Muscle layer of duodenum (tissue), 2 donors: ENCODE data around the gene PHACTR3.
"Not testable (repeated sequence)": the region's sequence is repeated elsewhere in the genome, so short reads cannot be mapped to it uniquely, and the experiment has no call there.

Experiments
- H3K27ac ChIP-seq: one replicate; pipeline ENCODE4 v1.7.0; 2013; ENCODE audit warnings: mild to moderate bottlenecking, low read length
- H3K27me3 ChIP-seq: one replicate; pipeline ENCODE4 v1.7.0; 2013; ENCODE audit warnings: low read depth, mild to moderate bottlenecking, control low read depth, low read length
- H3K36me3 ChIP-seq, 2 donors: one replicate each; pipeline ENCODE4 v1.7.0; 2013; ENCODE audit warnings: low read length in 2 of 2, control low read depth in 1 of 2, mild to moderate bottlenecking in 1 of 2; ENCODE audit not compliant: insufficient read depth in 2 of 2, control insufficient read depth in 1 of 2
- H3K4me1 ChIP-seq, 2 donors: one replicate each; pipeline ENCODE4 v1.7.0; 2013; ENCODE audit warnings: low read length in 2 of 2, mild to moderate bottlenecking in 2 of 2, control low read depth in 1 of 2, moderate library complexity in 1 of 2; ENCODE audit not compliant: insufficient read depth in 2 of 2, control insufficient read depth in 1 of 2
- H3K4me3 ChIP-seq, 2 donors: one replicate each; pipeline ENCODE4 v1.7.0; 2013; ENCODE audit warnings: low read length in 2 of 2, low read depth in 1 of 2, mild to moderate bottlenecking in 1 of 2
- H3K9me3 ChIP-seq, 2 donors: one replicate each; pipeline ENCODE4 v1.7.0; 2013; ENCODE audit warnings: low read length in 2 of 2, control low read depth in 1 of 2, mild to moderate bottlenecking in 1 of 2; ENCODE audit not compliant: control insufficient read depth in 1 of 2
- donor health status: healthy.

The PHACTR3 gene

DNA sequence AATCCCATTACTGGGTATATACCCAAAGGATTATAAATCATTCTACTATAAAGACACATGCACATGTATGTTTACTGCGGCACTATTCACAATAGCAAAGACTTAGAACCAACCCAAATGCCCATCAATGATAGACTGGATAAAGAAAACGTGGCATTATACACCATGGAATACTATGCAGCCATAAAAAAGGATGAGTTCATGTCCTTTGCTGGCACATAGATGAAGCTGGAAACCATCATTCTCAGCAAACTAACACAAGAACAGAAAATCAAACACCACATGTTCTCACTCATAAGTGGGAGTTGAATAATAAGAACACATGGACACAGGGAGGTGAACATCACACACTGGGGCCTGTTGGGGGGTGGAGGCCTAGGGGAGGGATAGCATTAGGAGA, 285.7 kb downstream of the PHACTR3 start:
- H3K9me3 ChIP-seq, H3K4me3 ChIP-seq, H3K4me1 ChIP-seq, H3K36me3 ChIP-seq, H3K27ac ChIP-seq, H3K27me3 ChIP-seq: not testable (repeated sequence)

DNA sequence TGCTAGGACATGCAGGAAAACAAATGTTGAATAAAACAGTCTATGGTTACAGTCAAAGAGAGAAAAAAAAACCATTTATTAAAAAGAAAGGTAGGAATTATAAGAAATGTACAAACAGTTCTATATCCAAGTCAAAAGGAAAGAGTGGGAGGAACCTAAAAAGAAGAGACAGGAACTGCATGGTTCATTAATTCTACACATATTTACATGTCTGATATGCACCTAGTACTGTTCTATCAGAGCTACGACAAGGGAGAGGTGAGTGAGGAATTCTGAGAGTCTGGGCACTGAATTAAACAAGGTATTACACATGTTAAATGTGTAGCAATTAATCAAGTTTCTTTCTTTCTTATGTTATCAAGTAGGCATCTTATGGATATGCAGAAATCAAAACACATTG, 287.2 kb downstream of the PHACTR3 start:
- Histone ChIP-seq H3K4me3 (no peak overlapping the region), H3K27ac (no peak overlapping the region), H3K4me1 (no peaks in the 10 kb centered on the region), H3K9me3 (no peaks in the 10 kb centered on the region), H3K36me3 (no peaks in the 10 kb centered on the region), H3K27me3 (no peaks in the 10 kb centered on the region)

DNA sequence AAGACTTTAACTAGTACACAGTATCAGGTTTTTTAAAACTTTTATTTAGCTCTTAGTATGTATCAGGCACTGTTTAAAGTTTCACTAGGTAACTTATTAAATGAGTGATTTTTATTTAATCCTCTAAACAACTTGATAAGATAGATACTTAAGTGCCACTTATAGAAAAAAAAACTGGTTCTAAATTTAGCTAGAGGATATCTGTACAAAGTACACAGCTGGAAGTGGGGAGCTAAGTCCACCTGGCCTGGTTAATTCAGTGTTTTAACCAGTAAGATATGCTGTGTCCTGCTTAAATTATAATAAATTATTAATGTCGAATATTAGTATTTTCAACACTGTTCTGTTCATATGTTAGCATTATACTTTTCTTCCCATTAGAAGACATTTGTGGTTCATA, 291.6 kb downstream of the PHACTR3 start:
- H3K36me3 ChIP-seq: no peaks in the 10 kb centered on the region

More for the DNA sequence above, 291.6 kb downstream of the PHACTR3 start:
- no peaks in the 10 kb centered on the region for H3K27me3 ChIP-seq
- H3K4me3 ChIP-seq: no peak overlapping the region
- H3K27ac ChIP-seq: no peak overlapping the region
- H3K9me3 ChIP-seq: no peaks in the 10 kb centered on the region
- no peaks in the 10 kb centered on the region for H3K4me1 ChIP-seq
